ENCODE results near the gene CCDC28A.

The CCDC28A gene

GRCh38 chr6:138773177-138774091 is at the start of gene CCDC28A (continued):
- TF ChIP-seq PRDM6 (tag by site-specific recombination; IDR thresholded peaks at IDR 0.05) (no peak), HOXA7 (CRISPR knock-in tag; IDR thresholded peaks at IDR 0.05; ENCODE audit: borderline replicate concordance) (no peak), ZNF707 (tag by site-specific recombination; IDR thresholded peaks at IDR 0.05) (no peak), ZNF341 (tag by site-specific recombination; IDR thresholded peaks at IDR 0.05; ENCODE audit: low read depth) (0 out of 2 replicates have a peak, but pooled peaks have one; percentile 6), ZNF558 (tag by site-specific recombination; IDR thresholded peaks at IDR 0.05) (peak; percentile 29; the same call in 1 of the 2 replicates), ELK4 (IDR thresholded peaks at IDR 0.05; ENCODE audit: borderline replicate concordance, low read depth, low read length) (peak; percentile 62; the same call in 1 of the 2 replicates), ZNF394 (tag by site-specific recombination; IDR thresholded peaks at IDR 0.05; ENCODE audit: borderline replicate concordance) (peak; percentile 66; the same call in 1 of the 2 replicates), ZXDB (tag by site-specific recombination; IDR thresholded peaks at IDR 0.05) (peak; percentile 89), ZNF843 (tag by site-specific recombination; IDR thresholded peaks at IDR 0.05) (no peak), KLF9 (tag by site-specific recombination; IDR thresholded peaks at IDR 0.05; ENCODE audit: low read depth) (peak; percentile 72), PRDM10 (tag by site-specific recombination; IDR thresholded peaks at IDR 0.05) (peak; percentile 59), ZNF555 (tag by site-specific recombination; conservative IDR thresholded peaks at IDR 0.05) (no peak), ZNF664 (tag by site-specific recombination; IDR thresholded peaks at IDR 0.05) (no peak), ZSCAN30 (tag by site-specific recombination; IDR thresholded peaks at IDR 0.05) (peak; percentile 24; the same call in 1 of the 2 replicates), ZNF518A (tag by site-specific recombination; conservative IDR thresholded peaks at IDR 0.05; ENCODE audit: low read depth) (peak; percentile 78), YY1 (tag by site-specific recombination; IDR thresholded peaks at IDR 0.05) (peak; percentile 28), ZNF792 (tag by site-specific recombination; IDR thresholded peaks at IDR 0.05) (peak; percentile 98), ZNF48 (tag by site-specific recombination; IDR thresholded peaks at IDR 0.05) (no peak), ZBTB17 (tag by site-specific recombination; IDR thresholded peaks at IDR 0.05) (peak; percentile 90), ZNF223 (tag by site-specific recombination; IDR thresholded peaks at IDR 0.05) (no peak), YY2 (tag by site-specific recombination; IDR thresholded peaks at IDR 0.05) (peak; percentile 81), ZNF76 (tag by site-specific recombination; IDR thresholded peaks at IDR 0.05; ENCODE audit: borderline replicate concordance, low read depth) (peak; percentile 92), PRDM4 (tag by site-specific recombination; IDR thresholded peaks at IDR 0.05) (0 out of 2 replicates have a peak, but pooled peaks have one; percentile 9), ZNF596 (tag by site-specific recombination; IDR thresholded peaks at IDR 0.05) (no peak)
